Uterus (tissue), 4 donors: ENCODE results near the gene OR13G1. TPM values are rescaled to one million over a fixed set of nuclear protein-coding genes. Genes with fewer than 3 reads are reported as not detected.
"Not testable (repeated sequence)": the region's sequence is repeated elsewhere in the genome, so short reads cannot be mapped to it uniquely, and the experiment has no call there.

Experiments
- DNase-seq, 2 donors: peaks; one replicate each; pipeline ENCODE4 v3.0.0-alpha.2; 2019 to 2020
- H3K27ac ChIP-seq, 2 donors: fragments of 200-600 bp; sonication (generic); 1 replicate in 1 of 2; 2 replicates in 1 of 2; pipeline ENCODE4 v1.5.1; 2016 to 2018
- H3K27me3 ChIP-seq, 2 donors: fragments of 200-600 bp; sonication (generic); one replicate each; pipeline ENCODE4 v1.5.1; 2018 to 2019; ENCODE audit warnings: control low read depth in 1 of 2
- H3K36me3 ChIP-seq, 2 donors: fragments of 200-600 bp; sonication (generic); one replicate each; pipeline ENCODE4 v1.5.1; 2019; ENCODE audit warnings: control low read depth in 1 of 2
- H3K4me1 ChIP-seq, 2 donors: fragments of 200-600 bp; sonication (generic); one replicate each; pipeline ENCODE4 v1.5.1; 2018 to 2019; ENCODE audit warnings: control low read depth in 1 of 2
- H3K4me3 ChIP-seq, 2 donors: fragments of 200-600 bp; sonication (generic); 1 replicate in 1 of 2; 2 replicates in 1 of 2; pipeline ENCODE4 v1.5.1; 2018 to 2019; ENCODE audit warnings: mild to moderate bottlenecking in 1 of 2
- H3K9me3 ChIP-seq, 2 donors: fragments of 200-600 bp; sonication (generic); one replicate each; pipeline ENCODE4 v1.5.1; 2019; ENCODE audit warnings: control low read depth in 1 of 2
- POLR2A ChIP-seq, 2 donors: fragments of 450-650 bp; IDR thresholded peaks; one replicate each; pipeline ENCODE4 v1.6.1; 2016; ENCODE audit warnings: antibody characterized with exemption in 2 of 2, mild to moderate bottlenecking in 1 of 2, moderate library complexity in 1 of 2
- intact Hi-C: fragments of 100-400 bp; cut with DNase I; formaldehyde crosslinking; loops from one replicate; pipeline ENCODE4 v1.15.1; 2023; ENCODE audit warnings: low total_unique reads
- total RNA-seq, 4 donors: library from RNA; depleted of rRNA in 3 of 4; stranded (reverse); fragments of >200 nt in 3 of 4; gene quantifications; one replicate each; pipeline versions ENCODE4 v1.1.0 to v1.2.4, GENCODE V29; 2014 to 2023
- TF ChIP-seq, protein P1 (sequence below), 4 experiments: fragments of 200-600 bp in 2 of 4; fragments of 450-650 bp in 2 of 4; sonication (generic) in 2 of 4; IDR thresholded peaks; one replicate each; pipeline ENCODE4 v1.5.1; 2016 to 2019; ENCODE audit warnings: antibody characterized with exemption in 4 of 4, mild to moderate bottlenecking in 2 of 4, moderate library complexity in 1 of 4
- donor health status: DM: yes; HTN: yes; CAD: no.

OR13G1 gene, protein sequence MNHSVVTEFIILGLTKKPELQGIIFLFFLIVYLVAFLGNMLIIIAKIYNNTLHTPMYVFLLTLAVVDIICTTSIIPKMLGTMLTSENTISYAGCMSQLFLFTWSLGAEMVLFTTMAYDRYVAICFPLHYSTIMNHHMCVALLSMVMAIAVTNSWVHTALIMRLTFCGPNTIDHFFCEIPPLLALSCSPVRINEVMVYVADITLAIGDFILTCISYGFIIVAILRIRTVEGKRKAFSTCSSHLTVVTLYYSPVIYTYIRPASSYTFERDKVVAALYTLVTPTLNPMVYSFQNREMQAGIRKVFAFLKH
- total RNA-seq, result not detected

DNA sequence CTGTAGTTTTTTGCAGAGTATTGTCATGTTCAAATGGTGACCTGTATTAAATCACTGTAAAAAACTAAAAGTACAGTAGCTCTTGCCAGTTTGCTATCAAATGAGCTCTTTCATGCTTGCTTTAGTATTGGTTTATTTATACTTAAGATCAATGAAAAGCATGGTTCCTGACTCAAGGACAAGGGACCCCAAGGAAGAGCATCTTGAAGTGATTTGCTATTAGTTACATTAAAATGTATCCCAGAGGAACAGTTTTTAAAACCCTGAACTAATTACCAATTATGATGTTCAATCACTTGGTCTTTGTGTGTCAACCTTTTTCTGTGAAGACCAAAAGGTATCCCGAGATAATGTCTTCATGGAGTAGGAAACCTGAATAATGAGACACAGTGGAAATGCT lies at the start of gene OR13G1:
Gene OR13G1, minus strand, starts transcription at position 101 of the 400 bp plus-strand sequence. CDS start 6,698 bp downstream, outside the sequence.
- Histone ChIP-seq H3K4me1 (no peaks in the 10 kb centered on the region), H3K9me3 (no peaks in the 10 kb centered on the region), H3K4me3 (no peak within 1 kb of the TSS), H3K27ac (no peak within 1 kb of the TSS), H3K36me3 (no peaks in the 10 kb centered on the region), H3K27me3 (no peaks in the 10 kb centered on the region)
- intact Hi-C loops, result no loop called here
- TF ChIP-seq, protein P1, sequence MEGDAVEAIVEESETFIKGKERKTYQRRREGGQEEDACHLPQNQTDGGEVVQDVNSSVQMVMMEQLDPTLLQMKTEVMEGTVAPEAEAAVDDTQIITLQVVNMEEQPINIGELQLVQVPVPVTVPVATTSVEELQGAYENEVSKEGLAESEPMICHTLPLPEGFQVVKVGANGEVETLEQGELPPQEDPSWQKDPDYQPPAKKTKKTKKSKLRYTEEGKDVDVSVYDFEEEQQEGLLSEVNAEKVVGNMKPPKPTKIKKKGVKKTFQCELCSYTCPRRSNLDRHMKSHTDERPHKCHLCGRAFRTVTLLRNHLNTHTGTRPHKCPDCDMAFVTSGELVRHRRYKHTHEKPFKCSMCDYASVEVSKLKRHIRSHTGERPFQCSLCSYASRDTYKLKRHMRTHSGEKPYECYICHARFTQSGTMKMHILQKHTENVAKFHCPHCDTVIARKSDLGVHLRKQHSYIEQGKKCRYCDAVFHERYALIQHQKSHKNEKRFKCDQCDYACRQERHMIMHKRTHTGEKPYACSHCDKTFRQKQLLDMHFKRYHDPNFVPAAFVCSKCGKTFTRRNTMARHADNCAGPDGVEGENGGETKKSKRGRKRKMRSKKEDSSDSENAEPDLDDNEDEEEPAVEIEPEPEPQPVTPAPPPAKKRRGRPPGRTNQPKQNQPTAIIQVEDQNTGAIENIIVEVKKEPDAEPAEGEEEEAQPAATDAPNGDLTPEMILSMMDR (IDR thresholded peaks at IDR 0.05), result no peak
- no peak for TF ChIP-seq POLR2A (IDR thresholded peaks at IDR 0.05)
- no peak for DNase-seq

DNA sequence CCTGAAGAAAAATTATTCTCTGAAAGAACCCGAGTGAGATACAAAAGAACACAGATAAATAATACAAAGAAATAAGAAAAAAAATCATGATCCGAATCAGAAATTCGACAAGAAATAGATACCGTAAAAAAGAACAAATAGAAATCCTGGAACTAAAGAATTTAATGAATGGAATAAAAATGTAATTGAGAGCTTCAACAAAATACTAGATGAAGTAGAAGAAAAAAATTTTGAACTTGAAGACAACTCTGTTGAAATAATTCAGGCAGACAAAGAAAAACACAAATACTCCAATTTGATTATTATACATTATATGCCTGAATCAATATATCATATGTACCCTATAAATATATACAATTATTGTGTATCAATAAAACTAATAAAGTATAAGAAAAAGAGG lies 41.7 kb upstream of the OR13G1 start:
- intact Hi-C loops, result no loop called here
- DNase-seq, result no peak
- Histone ChIP-seq H3K4me1 (no peaks in the 10 kb centered on the region), H3K27ac (no peak overlapping the region), H3K9me3 (peaks cover 0 to 5% of the 10 kb centered on the region in 2 donors), H3K27me3 (no peaks in the 10 kb centered on the region), H3K36me3 (no peaks in the 10 kb centered on the region), H3K4me3 (no peak overlapping the region)
- TF ChIP-seq POLR2A (IDR thresholded peaks at IDR 0.05), result no peak
- TF ChIP-seq, protein P1 (IDR thresholded peaks at IDR 0.05), result no peak

DNA sequence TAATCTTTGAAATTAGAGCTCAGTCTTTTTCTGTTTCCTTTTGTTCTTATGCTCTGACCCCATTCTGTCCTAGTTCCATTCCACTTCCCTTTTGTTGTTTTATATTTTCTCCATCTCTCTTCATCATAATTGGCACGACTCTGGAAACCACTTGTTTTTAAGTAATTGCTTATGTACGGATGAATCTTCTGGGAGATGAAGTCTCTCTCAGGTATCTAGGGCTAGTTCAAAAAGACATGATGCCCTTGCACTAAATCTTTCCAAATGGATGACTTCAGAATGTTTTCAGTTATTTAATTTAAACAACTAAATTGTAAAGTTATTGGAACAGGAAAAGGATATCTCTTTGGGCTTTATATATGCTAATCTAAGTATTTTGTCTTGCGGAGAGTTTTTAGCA lies 37.0 kb upstream of the OR13G1 start, which contains the start of gene OR6F1:
Gene OR6F1, minus strand, starts transcription at position 101 of the 400 bp plus-strand sequence. CDS start 3,891 bp downstream, outside the sequence.
- Histone ChIP-seq H3K4me1 (no peaks in the 10 kb centered on the region), H3K36me3 (no peaks in the 10 kb centered on the region), H3K27ac (no peak within 1 kb of the TSS), H3K9me3 (peaks cover 0 to 5% of the 10 kb centered on the region in 2 donors), H3K27me3 (no peaks in the 10 kb centered on the region), H3K4me3 (no peak within 1 kb of the TSS)
- no peak for DNase-seq
- no peak for TF ChIP-seq POLR2A (IDR thresholded peaks at IDR 0.05)
- TF ChIP-seq, protein P1 (IDR thresholded peaks at IDR 0.05), result no peak
- intact Hi-C loops, result no loop called here

DNA sequence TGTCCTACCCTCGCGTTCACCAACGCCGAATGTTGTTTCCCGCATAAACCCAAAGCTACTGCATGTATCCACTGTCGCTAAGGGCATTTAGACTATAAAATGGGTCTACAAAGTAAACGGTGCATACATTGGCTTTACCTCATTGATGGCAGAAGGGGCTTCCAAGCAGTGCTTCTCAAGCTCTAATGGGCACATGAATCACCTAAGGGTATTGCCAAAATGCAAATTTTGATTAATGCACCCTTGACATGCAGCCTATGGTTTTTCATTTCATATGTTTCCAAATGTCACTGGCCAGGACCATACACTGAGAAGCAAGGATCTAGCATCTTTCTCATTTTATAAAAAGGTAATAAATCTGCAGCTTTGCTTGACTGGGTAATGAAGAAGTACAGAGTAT lies 34.2 kb upstream of the OR13G1 start:
- Histone ChIP-seq H3K9me3 (no peaks in the 10 kb centered on the region), H3K4me3 (no peak overlapping the region), H3K27me3 (no peaks in the 10 kb centered on the region), H3K36me3 (no peaks in the 10 kb centered on the region), H3K27ac (no peak overlapping the region), H3K4me1 (no peaks in the 10 kb centered on the region)
- TF ChIP-seq, protein P1 (IDR thresholded peaks at IDR 0.05), result no peak
- no peak for TF ChIP-seq POLR2A (IDR thresholded peaks at IDR 0.05)
- intact Hi-C loops, result no loop called here
- no peak for DNase-seq

DNA sequence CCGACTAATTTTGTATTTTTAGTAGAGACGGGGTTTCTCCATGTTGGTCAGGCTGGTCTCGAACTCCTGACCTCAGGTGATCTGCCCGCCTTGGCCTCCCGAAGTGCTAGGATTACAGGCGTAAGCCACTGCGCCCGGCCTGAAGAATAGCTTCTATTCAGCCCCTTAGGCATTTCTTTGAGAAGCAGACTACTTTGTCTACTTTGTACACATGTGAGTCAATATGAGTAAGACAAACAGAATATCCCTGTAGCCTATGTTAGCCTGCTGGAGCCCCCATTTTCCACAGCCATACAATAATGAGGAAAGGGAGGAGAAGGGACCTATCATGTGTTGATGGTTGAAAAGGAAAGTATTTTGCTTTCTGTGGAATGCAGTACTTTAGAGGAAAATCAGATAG lies 31.1 kb upstream of the OR13G1 start:
- H3K36me3 ChIP-seq, DNase-seq, H3K4me1 ChIP-seq, H3K27me3 ChIP-seq, H3K9me3 ChIP-seq, H3K4me3 ChIP-seq, H3K27ac ChIP-seq, intact Hi-C loops: not testable (repeated sequence)
